WTC11 (cell line): ENCODE measurements around the gene FAM227B.

Experiments
- GABPB1 ChIP-seq: sonication (generic); formaldehyde crosslinking; IDR thresholded peaks from 2 replicates; pipeline ENCODE4 v1.8.1; 2023; ENCODE audit warnings: mild to moderate bottlenecking, missing genetic modification reagents
- ZNF263 ChIP-seq: sonication (generic); formaldehyde crosslinking; IDR thresholded peaks from 2 replicates; pipeline ENCODE4 v1.8.1; 2022; ENCODE audit warnings: low read depth, mild to moderate bottlenecking, moderate library complexity, missing genetic modification reagents
- TF ChIP-seq, protein P1 (sequence below): fragments of 200-600 bp; IDR thresholded peaks from 2 replicates; pipeline ENCODE4 v1.8.0; 2022; ENCODE audit warnings: antibody characterized with exemption
- TF ChIP-seq, protein P2 (sequence below): sonication (generic); formaldehyde crosslinking; IDR thresholded peaks from 2 replicates; pipeline ENCODE4 v1.8.1; 2023; ENCODE audit warnings: mild to moderate bottlenecking, missing genetic modification reagents, moderate library complexity
- TF ChIP-seq, protein P3 (sequence below): sonication (generic); formaldehyde crosslinking; conservative IDR thresholded peaks from 2 replicates; pipeline ENCODE4 v1.8.1; 2023; ENCODE audit warnings: mild to moderate bottlenecking, low read depth, missing genetic modification reagents, moderate library complexity
- TF ChIP-seq, protein P4 (sequence below): sonication (generic); formaldehyde crosslinking; IDR thresholded peaks from 2 replicates; pipeline ENCODE4 v1.8.0; 2022; ENCODE audit warnings: mild to moderate bottlenecking, missing genetic modification reagents

DNA sequence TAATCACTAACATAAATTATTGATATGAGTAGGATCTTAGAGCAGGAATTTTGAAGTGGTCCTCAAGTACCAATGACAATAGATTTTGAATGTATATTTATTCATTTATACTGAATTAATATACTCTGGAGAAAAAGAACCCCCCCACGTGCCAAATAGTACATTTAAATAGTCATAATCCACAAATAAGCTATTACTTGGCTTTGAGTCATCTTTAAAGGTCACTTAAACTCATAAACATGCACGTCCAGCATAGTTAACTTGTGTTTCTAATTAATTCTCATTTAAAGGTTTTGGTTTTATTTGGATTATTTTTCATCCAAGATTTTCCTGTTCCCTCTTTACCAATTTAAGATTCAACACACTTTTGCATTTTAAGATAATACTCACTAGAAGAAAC, 162.5 kb downstream of the FAM227B start:
- TF ChIP-seq, protein P1, sequence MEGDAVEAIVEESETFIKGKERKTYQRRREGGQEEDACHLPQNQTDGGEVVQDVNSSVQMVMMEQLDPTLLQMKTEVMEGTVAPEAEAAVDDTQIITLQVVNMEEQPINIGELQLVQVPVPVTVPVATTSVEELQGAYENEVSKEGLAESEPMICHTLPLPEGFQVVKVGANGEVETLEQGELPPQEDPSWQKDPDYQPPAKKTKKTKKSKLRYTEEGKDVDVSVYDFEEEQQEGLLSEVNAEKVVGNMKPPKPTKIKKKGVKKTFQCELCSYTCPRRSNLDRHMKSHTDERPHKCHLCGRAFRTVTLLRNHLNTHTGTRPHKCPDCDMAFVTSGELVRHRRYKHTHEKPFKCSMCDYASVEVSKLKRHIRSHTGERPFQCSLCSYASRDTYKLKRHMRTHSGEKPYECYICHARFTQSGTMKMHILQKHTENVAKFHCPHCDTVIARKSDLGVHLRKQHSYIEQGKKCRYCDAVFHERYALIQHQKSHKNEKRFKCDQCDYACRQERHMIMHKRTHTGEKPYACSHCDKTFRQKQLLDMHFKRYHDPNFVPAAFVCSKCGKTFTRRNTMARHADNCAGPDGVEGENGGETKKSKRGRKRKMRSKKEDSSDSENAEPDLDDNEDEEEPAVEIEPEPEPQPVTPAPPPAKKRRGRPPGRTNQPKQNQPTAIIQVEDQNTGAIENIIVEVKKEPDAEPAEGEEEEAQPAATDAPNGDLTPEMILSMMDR, result no peak
- TF ChIP-seq, protein P2, sequence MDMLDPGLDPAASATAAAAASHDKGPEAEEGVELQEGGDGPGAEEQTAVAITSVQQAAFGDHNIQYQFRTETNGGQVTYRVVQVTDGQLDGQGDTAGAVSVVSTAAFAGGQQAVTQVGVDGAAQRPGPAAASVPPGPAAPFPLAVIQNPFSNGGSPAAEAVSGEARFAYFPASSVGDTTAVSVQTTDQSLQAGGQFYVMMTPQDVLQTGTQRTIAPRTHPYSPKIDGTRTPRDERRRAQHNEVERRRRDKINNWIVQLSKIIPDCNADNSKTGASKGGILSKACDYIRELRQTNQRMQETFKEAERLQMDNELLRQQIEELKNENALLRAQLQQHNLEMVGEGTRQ (CRISPR knock-in tag), result no peak
- TF ChIP-seq, protein P3, sequence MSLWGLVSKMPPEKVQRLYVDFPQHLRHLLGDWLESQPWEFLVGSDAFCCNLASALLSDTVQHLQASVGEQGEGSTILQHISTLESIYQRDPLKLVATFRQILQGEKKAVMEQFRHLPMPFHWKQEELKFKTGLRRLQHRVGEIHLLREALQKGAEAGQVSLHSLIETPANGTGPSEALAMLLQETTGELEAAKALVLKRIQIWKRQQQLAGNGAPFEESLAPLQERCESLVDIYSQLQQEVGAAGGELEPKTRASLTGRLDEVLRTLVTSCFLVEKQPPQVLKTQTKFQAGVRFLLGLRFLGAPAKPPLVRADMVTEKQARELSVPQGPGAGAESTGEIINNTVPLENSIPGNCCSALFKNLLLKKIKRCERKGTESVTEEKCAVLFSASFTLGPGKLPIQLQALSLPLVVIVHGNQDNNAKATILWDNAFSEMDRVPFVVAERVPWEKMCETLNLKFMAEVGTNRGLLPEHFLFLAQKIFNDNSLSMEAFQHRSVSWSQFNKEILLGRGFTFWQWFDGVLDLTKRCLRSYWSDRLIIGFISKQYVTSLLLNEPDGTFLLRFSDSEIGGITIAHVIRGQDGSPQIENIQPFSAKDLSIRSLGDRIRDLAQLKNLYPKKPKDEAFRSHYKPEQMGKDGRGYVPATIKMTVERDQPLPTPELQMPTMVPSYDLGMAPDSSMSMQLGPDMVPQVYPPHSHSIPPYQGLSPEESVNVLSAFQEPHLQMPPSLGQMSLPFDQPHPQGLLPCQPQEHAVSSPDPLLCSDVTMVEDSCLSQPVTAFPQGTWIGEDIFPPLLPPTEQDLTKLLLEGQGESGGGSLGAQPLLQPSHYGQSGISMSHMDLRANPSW (CRISPR knock-in tag), result no peak
- TF ChIP-seq GABPB1 (CRISPR knock-in tag) (no peak), ZNF263 (CRISPR knock-in tag) (no peak)
- TF ChIP-seq, protein P4, sequence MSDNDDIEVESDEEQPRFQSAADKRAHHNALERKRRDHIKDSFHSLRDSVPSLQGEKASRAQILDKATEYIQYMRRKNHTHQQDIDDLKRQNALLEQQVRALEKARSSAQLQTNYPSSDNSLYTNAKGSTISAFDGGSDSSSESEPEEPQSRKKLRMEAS, result no peak
